Measurements from ENCODE around the gene RFX4. TPM values are rescaled to one million over a fixed set of nuclear protein-coding genes. Genes with fewer than 3 reads are reported as not detected.

The RFX4 gene
- total RNA-seq, 1 experiment from 2014 or later = not detected

- in situ Hi-C loops (cut with HindIII; ENCODE audit: low sequenced_read_pairs) = no loop called here
- DNase-seq (ENCODE audit: low spot score) = no peak
Observed at GRCh38 chr12:106744600-106744999, 161.8 kb downstream of the RFX4 start.

- DNase-seq (ENCODE audit: low spot score) = no peak
- in situ Hi-C loops (cut with HindIII; ENCODE audit: low sequenced_read_pairs) = no loop called here
Observed at GRCh38 chr12:106745181-106745745, 162.5 kb downstream of the RFX4 start.

- in situ Hi-C loops (cut with HindIII; ENCODE audit: low sequenced_read_pairs) = no loop called here
- no peak for DNase-seq (ENCODE audit: low spot score)
Observed at GRCh38 chr12:106747973-106748436, 165.2 kb downstream of the RFX4 start.

GRCh38 chr12:106750524-106750923, 167.7 kb downstream of the RFX4 start:
- no peak for DNase-seq (ENCODE audit: low spot score)
- in situ Hi-C loops (cut with HindIII; ENCODE audit: low sequenced_read_pairs) = no loop called here

- in situ Hi-C loops (cut with HindIII; ENCODE audit: low sequenced_read_pairs) = no loop called here
- no peak for DNase-seq (ENCODE audit: low spot score)
Observed at GRCh38 chr12:106753526-106753925, 170.7 kb downstream of the RFX4 start.

GRCh38 chr12:106754331-106754730, 171.5 kb downstream of the RFX4 start:
- DNase-seq (ENCODE audit: low spot score) = no peak
- in situ Hi-C loops (cut with HindIII; ENCODE audit: low sequenced_read_pairs) = no loop called here

GRCh38 chr12:106757623-106758348, 175.0 kb downstream of the RFX4 start:
- in situ Hi-C loops (cut with HindIII; ENCODE audit: low sequenced_read_pairs) = no loop called here
- DNase-seq (ENCODE audit: low spot score) = no peak

- in situ Hi-C loops (cut with HindIII; ENCODE audit: low sequenced_read_pairs) = no loop called here
- DNase-seq (ENCODE audit: low spot score) = no peak
Observed at GRCh38 chr12:106758349-106759110, 175.7 kb downstream of the RFX4 start.

GRCh38 chr12:106759526-106760183, 176.9 kb downstream of the RFX4 start:
- no peak for DNase-seq (ENCODE audit: low spot score)
- in situ Hi-C loops (cut with HindIII; ENCODE audit: low sequenced_read_pairs) = no loop called here

- in situ Hi-C loops (cut with HindIII; ENCODE audit: low sequenced_read_pairs) = no loop called here
- DNase-seq (ENCODE audit: low spot score) = no peak
Observed at GRCh38 chr12:106760184-106760531, 177.4 kb downstream of the RFX4 start.

- in situ Hi-C loops (cut with HindIII; ENCODE audit: low sequenced_read_pairs) = no loop called here
Observed at GRCh38 chr12:106764220-106764619, 181.4 kb downstream of the RFX4 start.

GRCh38 chr12:106764738-106765137, 181.9 kb downstream of the RFX4 start:
- in situ Hi-C loops (cut with HindIII; ENCODE audit: low sequenced_read_pairs) = no loop called here
- no peak for DNase-seq (ENCODE audit: low spot score)

More at GRCh38 chr12:106764220-106764619, 181.4 kb downstream of the RFX4 start:
- no peak for DNase-seq (ENCODE audit: low spot score)

GRCh38 chr12:106766393-106766826, 183.6 kb downstream of the RFX4 start:
- DNase-seq (ENCODE audit: low spot score) = peak; percentile 50
- in situ Hi-C loops (cut with HindIII; ENCODE audit: low sequenced_read_pairs) = no loop called here

GRCh38 chr12:106767206-106767605, 184.4 kb downstream of the RFX4 start:
- peak; percentile 22 for DNase-seq (ENCODE audit: low spot score)
- in situ Hi-C loops (cut with HindIII; ENCODE audit: low sequenced_read_pairs) = no loop called here

- DNase-seq (ENCODE audit: low spot score) = peak; percentile 61
- in situ Hi-C loops (cut with HindIII; ENCODE audit: low sequenced_read_pairs) = no loop called here
Observed at GRCh38 chr12:106767954-106768822, 185.4 kb downstream of the RFX4 start.

- peak; percentile 55 for DNase-seq (ENCODE audit: low spot score)
- in situ Hi-C loops (cut with HindIII; ENCODE audit: low sequenced_read_pairs) = no loop called here
Observed at GRCh38 chr12:106769078-106769477, 186.3 kb downstream of the RFX4 start.

- in situ Hi-C loops (cut with HindIII; ENCODE audit: low sequenced_read_pairs) = no loop called here
Observed at GRCh38 chr12:106769546-106769945, 186.7 kb downstream of the RFX4 start.

GRCh38 chr12:106771425-106771824, 188.6 kb downstream of the RFX4 start:
- in situ Hi-C loops (cut with HindIII; ENCODE audit: low sequenced_read_pairs) = no loop called here
- no peak for DNase-seq (ENCODE audit: low spot score)

More at GRCh38 chr12:106769546-106769945, 186.7 kb downstream of the RFX4 start:
- DNase-seq (ENCODE audit: low spot score) = no peak

Data from G401 (cell line).